ENCODE data around the gene EMILIN3.

EMILIN3 gene

GRCh38 chr20:41345729-41346067, 20.9 kb downstream of the EMILIN3 start:
- no peak for DNase-seq (ENCODE audit: low read depth)

- DNase-seq (ENCODE audit: low read depth): no peak
Measured at GRCh38 chr20:41344938-41345728, 21.5 kb downstream of the EMILIN3 start.

- DNase-seq (ENCODE audit: low read depth): no peak
Measured at GRCh38 chr20:41344477-41344876, 22.1 kb downstream of the EMILIN3 start.

- no peak for DNase-seq (ENCODE audit: low read depth)
Measured at GRCh38 chr20:41342474-41343464, 23.8 kb downstream of the EMILIN3 start.

GRCh38 chr20:41340327-41341055, 26.1 kb downstream of the EMILIN3 start, which contains the start of gene LPIN3:
Gene LPIN3 (plus strand): TSS chr20:41340821. CDS start chr20:41345804, 4,983 bp downstream.
- peak; percentile 67 for DNase-seq (ENCODE audit: low read depth)

GRCh38 chr20:41339957-41340326, 26.7 kb downstream of the EMILIN3 start:
- DNase-seq (ENCODE audit: low read depth): no peak

- DNase-seq (ENCODE audit: low read depth): no peak
Measured at GRCh38 chr20:41336711-41337492, 29.7 kb downstream of the EMILIN3 start.

GRCh38 chr20:41335591-41335990, 31.0 kb downstream of the EMILIN3 start:
- no peak for DNase-seq (ENCODE audit: low read depth)

GRCh38 chr20:41334443-41335421, 31.9 kb downstream of the EMILIN3 start:
- DNase-seq (ENCODE audit: low read depth): no peak

- no peak for DNase-seq (ENCODE audit: low read depth)
Measured at GRCh38 chr20:41334036-41334435, 32.6 kb downstream of the EMILIN3 start.

GRCh38 chr20:41331731-41332130, 34.9 kb downstream of the EMILIN3 start:
- DNase-seq (ENCODE audit: low read depth): no peak

- DNase-seq (ENCODE audit: low read depth): no peak
Measured at GRCh38 chr20:41330941-41331340, 35.7 kb downstream of the EMILIN3 start.

GRCh38 chr20:41330343-41330720, 36.3 kb downstream of the EMILIN3 start:
- no peak for DNase-seq (ENCODE audit: low read depth)

- peak; percentile 98 for DNase-seq (ENCODE audit: low read depth)
Measured at GRCh38 chr20:41329435-41330342, 36.9 kb downstream of the EMILIN3 start.

- DNase-seq (ENCODE audit: low read depth): no peak
Measured at GRCh38 chr20:41327178-41327577, 39.4 kb downstream of the EMILIN3 start.

GRCh38 chr20:41320976-41321375, 45.6 kb downstream of the EMILIN3 start:
- DNase-seq (ENCODE audit: low read depth): no peak

- no peak for DNase-seq (ENCODE audit: low read depth)
Measured at GRCh38 chr20:41320441-41320840, 46.2 kb downstream of the EMILIN3 start.

GRCh38 chr20:41318271-41318649, 48.4 kb downstream of the EMILIN3 start:
- no peak for DNase-seq (ENCODE audit: low read depth)
